ENCODE data around the gene PPIF. TPM values are rescaled to one million over a fixed set of nuclear protein-coding genes. Genes with fewer than 3 reads are reported as not detected.

PPIF gene
- total and polyA plus RNA-seq, 2 of the 13 experiments (the other 11 are each of a cell fraction or from before 2014, with no cell fraction given), result 147 to 157 TPM

GRCh38 chr10:79346012-79346340, 1.3 kb upstream of the PPIF start:
- Histone ChIP-seq H3K9me3 (ENCODE audit: low read length) (no peaks in the 10 kb centered on the region), H3K79me2 (ENCODE audit: insufficient read depth, low read length) (peaks cover 34% of the 10 kb centered on the region), H3K27me3 (ENCODE audit: control insufficient read depth in 1 of 2, insufficient read depth in 2 of 2, low read length in 2 of 2) (no peaks in the 10 kb centered on the region), H3K4me2 (ENCODE audit: low read depth, low read length) (no peak overlapping the region), H3K27ac (ENCODE audit: extremely low read length, insufficient read depth, low read length) (no peak overlapping the region), H3K9ac (ENCODE audit: insufficient read depth, low read depth, low read length) (no peak overlapping the region), H2AFZ (ENCODE audit: low read length) (no peak overlapping the region), H3K36me3 (replicated peaks in 1 of 2; ENCODE audit: control insufficient read depth in 1 of 2, insufficient read depth in 2 of 2, low read length in 2 of 2) (peaks cover 17 to 24% of the 10 kb centered on the region in 2 experiments), H3K4me3 (replicated peaks in 1 of 3; ENCODE audit: insufficient read depth in 1 of 3, low read depth in 2 of 3, low read length in 3 of 3) (no peak overlapping the region), H4K20me1 (ENCODE audit: insufficient read depth, low read length) (peaks cover 28% of the 10 kb centered on the region), H3K4me1 (ENCODE audit: insufficient read depth, low read length) (peaks cover 75% of the 10 kb centered on the region)
- POLR2A ChIA-PET, result interaction anchor here (1.0 to 7.8 kb wide), 4 partner anchors 9 to 34 kb away, joined by 3 to 134 read pairs (median 32); no protein-coding TSS in a partner anchor
- peak; percentile 81 to 91 for TF ChIP-seq MAFK (conservative IDR thresholded peaks at IDR 0.05 in 1 of 2, IDR thresholded peaks at IDR 0.05 in 1 of 2; ENCODE audit: low read length in 2 of 2)
- TF ChIP-seq MTF1 (CRISPR knock-in tag; IDR thresholded peaks at IDR 0.05), result no peak
- peak; percentile 59 for TF ChIP-seq MAFF (IDR thresholded peaks at IDR 0.05; ENCODE audit: low read depth, low read length)
- intact Hi-C loops (cut with micrococcal nuclease; ENCODE audit: unreplicated experiment) (loop anchor here (10.0 kb wide), 1 partner anchor 51 kb away; no protein-coding TSS in a partner anchor), in situ Hi-C loops (cut with HindIII; ENCODE audit: extremely low pct_ligation_motif_present, low pct_unique_long_range_greater_than_20kb) (no loop called here)
- no peak for FAIRE-seq
- no peak for DNase-seq (ENCODE audit: low spot score)
- ATAC-seq, result no peak
- 93% methylated on average over 1 of the region's 2 CpGs for WGBS (ENCODE audit: low lambda C conversion rate)
- no TSS peak for BruUV-seq (replicated peaks)
- CTCF ChIA-PET (ENCODE audit: low intra/inter-chr PET ratio, low total read pairs), result no interaction called here

GRCh38 chr10:79346388-79347225, 662 bp upstream of the PPIF start:
- peaks cover 28% of the 10 kb centered on the region for H4K20me1 ChIP-seq (ENCODE audit: insufficient read depth, low read length)
- H3K27ac ChIP-seq (ENCODE audit: extremely low read length, insufficient read depth, low read length), result peak overlapping the region; percentile 93
- no peak overlapping the region for H2AFZ ChIP-seq (ENCODE audit: low read length)
- 49% methylated on average over 11 of the region's 12 CpGs for WGBS (ENCODE audit: low lambda C conversion rate)
- ChIA-PET POLR2A (interaction anchor here (1.0 to 7.8 kb wide), 5 partner anchors 9 to 33 kb away, joined by 3 to 134 read pairs (median 18); no protein-coding TSS in a partner anchor), CTCF (ENCODE audit: low intra/inter-chr PET ratio, low total read pairs) (no interaction called here)
- peak overlapping the region; percentile 62 for H3K9ac ChIP-seq (ENCODE audit: insufficient read depth, low read depth, low read length)
- peaks cover 21 to 29% of the 10 kb centered on the region in 2 experiments for H3K36me3 ChIP-seq (replicated peaks in 1 of 2; ENCODE audit: control insufficient read depth in 1 of 2, insufficient read depth in 2 of 2, low read length in 2 of 2)
- peak overlapping the region; percentile 96 for H3K4me2 ChIP-seq (ENCODE audit: low read depth, low read length)
- peaks cover 34% of the 10 kb centered on the region for H3K79me2 ChIP-seq (ENCODE audit: insufficient read depth, low read length)
- ATAC-seq (peak; percentile 19), DNase-seq (ENCODE audit: low spot score) (no peak), FAIRE-seq (no peak)
- in situ Hi-C loops (cut with HindIII; ENCODE audit: extremely low pct_ligation_motif_present, low pct_unique_long_range_greater_than_20kb), result no loop called here
- intact Hi-C loops (cut with micrococcal nuclease; ENCODE audit: unreplicated experiment), result loop anchor here (1.0 to 10.0 kb wide), 3 partner anchors 11 to 52 kb away; no protein-coding TSS in a partner anchor
- peak overlapping the region; percentile 9 to 85 (median 32); a peak in 3 of 6 replicates for H3K4me3 ChIP-seq (replicated peaks in 1 of 3; ENCODE audit: insufficient read depth in 1 of 3, low read depth in 2 of 3, low read length in 3 of 3)
- peak; percentile 27; the same call in 1 of the 2 replicates for TF ChIP-seq ZNF501 (CRISPR knock-in tag; IDR thresholded peaks at IDR 0.05)
- TF ChIP-seq MAFF (IDR thresholded peaks at IDR 0.05; ENCODE audit: low read depth, low read length), result no peak
- TF ChIP-seq, protein P1, sequence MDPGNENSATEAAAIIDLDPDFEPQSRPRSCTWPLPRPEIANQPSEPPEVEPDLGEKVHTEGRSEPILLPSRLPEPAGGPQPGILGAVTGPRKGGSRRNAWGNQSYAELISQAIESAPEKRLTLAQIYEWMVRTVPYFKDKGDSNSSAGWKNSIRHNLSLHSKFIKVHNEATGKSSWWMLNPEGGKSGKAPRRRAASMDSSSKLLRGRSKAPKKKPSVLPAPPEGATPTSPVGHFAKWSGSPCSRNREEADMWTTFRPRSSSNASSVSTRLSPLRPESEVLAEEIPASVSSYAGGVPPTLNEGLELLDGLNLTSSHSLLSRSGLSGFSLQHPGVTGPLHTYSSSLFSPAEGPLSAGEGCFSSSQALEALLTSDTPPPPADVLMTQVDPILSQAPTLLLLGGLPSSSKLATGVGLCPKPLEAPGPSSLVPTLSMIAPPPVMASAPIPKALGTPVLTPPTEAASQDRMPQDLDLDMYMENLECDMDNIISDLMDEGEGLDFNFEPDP (CRISPR knock-in tag; conservative IDR thresholded peaks at IDR 0.05), result 0 out of 2 replicates have a peak, but pooled peaks have one; percentile 57
- TF ChIP-seq, protein P2, sequence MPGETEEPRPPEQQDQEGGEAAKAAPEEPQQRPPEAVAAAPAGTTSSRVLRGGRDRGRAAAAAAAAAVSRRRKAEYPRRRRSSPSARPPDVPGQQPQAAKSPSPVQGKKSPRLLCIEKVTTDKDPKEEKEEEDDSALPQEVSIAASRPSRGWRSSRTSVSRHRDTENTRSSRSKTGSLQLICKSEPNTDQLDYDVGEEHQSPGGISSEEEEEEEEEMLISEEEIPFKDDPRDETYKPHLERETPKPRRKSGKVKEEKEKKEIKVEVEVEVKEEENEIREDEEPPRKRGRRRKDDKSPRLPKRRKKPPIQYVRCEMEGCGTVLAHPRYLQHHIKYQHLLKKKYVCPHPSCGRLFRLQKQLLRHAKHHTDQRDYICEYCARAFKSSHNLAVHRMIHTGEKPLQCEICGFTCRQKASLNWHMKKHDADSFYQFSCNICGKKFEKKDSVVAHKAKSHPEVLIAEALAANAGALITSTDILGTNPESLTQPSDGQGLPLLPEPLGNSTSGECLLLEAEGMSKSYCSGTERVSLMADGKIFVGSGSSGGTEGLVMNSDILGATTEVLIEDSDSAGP (CRISPR knock-in tag; IDR thresholded peaks at IDR 0.05; ENCODE audit: borderline replicate concordance), result peak; percentile 1; the same call in 1 of the 2 replicates
- peaks cover 70% of the 10 kb centered on the region for H3K4me1 ChIP-seq (ENCODE audit: insufficient read depth, low read length)
- no peaks in the 10 kb centered on the region for H3K9me3 ChIP-seq (ENCODE audit: low read length)
- TSS peak; percentile 71 for BruUV-seq (replicated peaks)
- no peaks in the 10 kb centered on the region for H3K27me3 ChIP-seq (ENCODE audit: control insufficient read depth in 1 of 2, insufficient read depth in 2 of 2, low read length in 2 of 2)

Measured in HepG2 (cell line).